Measurements from ENCODE around the gene UFSP1. TPM values are rescaled to one million over a fixed set of nuclear protein-coding genes. Genes with fewer than 3 reads are reported as not detected.

UFSP1 gene
- total RNA-seq, 1 donor from 2014 or later: 4.5 TPM

GRCh38 chr7:100882201-100882600, 7.3 kb downstream of the UFSP1 start:
- no peaks in the 10 kb centered on the region for H3K9me3 Mint-ChIP-seq
- no peak for DNase-seq
- H3K4me3 Mint-ChIP-seq: no peak overlapping the region
- no peaks in the 10 kb centered on the region for H3K27me3 Mint-ChIP-seq
- peaks cover 37% of the 10 kb centered on the region for H3K4me1 Mint-ChIP-seq
- H3K36me3 Mint-ChIP-seq (ENCODE audit: low read depth): peaks cover 83% of the 10 kb centered on the region
- no peak overlapping the region for H3K27ac Mint-ChIP-seq
- intact Hi-C loops (cut with micrococcal nuclease): no loop called here

GRCh38 chr7:100881136-100881535, 8.4 kb downstream of the UFSP1 start:
- Mint-ChIP-seq H3K27me3 (no peaks in the 10 kb centered on the region), H3K4me3 (no peak overlapping the region), H3K9me3 (no peaks in the 10 kb centered on the region), H3K36me3 (ENCODE audit: low read depth) (peaks cover 81% of the 10 kb centered on the region), H3K4me1 (peaks cover 37% of the 10 kb centered on the region), H3K27ac (peak overlapping the region; percentile 45)
- no peak for DNase-seq
- intact Hi-C loops (cut with micrococcal nuclease): no loop called here

- no peaks in the 10 kb centered on the region for H3K27me3 Mint-ChIP-seq
- intact Hi-C loops (cut with micrococcal nuclease): no loop called here
- peaks cover 39% of the 10 kb centered on the region for H3K4me1 Mint-ChIP-seq
- H3K9me3 Mint-ChIP-seq: no peaks in the 10 kb centered on the region
- peaks cover 80% of the 10 kb centered on the region for H3K36me3 Mint-ChIP-seq (ENCODE audit: low read depth)
- DNase-seq: no peak
- H3K4me3 Mint-ChIP-seq: no peak overlapping the region
- no peak overlapping the region for H3K27ac Mint-ChIP-seq
These were observed 8.9 kb downstream of the UFSP1 start for GRCh38 chr7:100880645-100881044.

- Mint-ChIP-seq H3K27ac (peak overlapping the region; percentile 39), H3K4me3 (no peak overlapping the region), H3K4me1 (peaks cover 40% of the 10 kb centered on the region), H3K9me3 (no peaks in the 10 kb centered on the region), H3K36me3 (ENCODE audit: low read depth) (peaks cover 79% of the 10 kb centered on the region), H3K27me3 (no peaks in the 10 kb centered on the region)
- DNase-seq: no peak
- intact Hi-C loops (cut with micrococcal nuclease): loop anchor here (10.0 kb wide), 1 partner anchor 445 kb away; the partner anchor contains the start of gene PPP1R35
These were observed 9.7 kb downstream of the UFSP1 start for GRCh38 chr7:100879685-100880261.

- intact Hi-C loops (cut with micrococcal nuclease): loop anchor here (10.0 kb wide), 1 partner anchor 444 kb away; the partner anchor contains the start of gene PPP1R35
- no peaks in the 10 kb centered on the region for H3K9me3 Mint-ChIP-seq
- H3K4me3 Mint-ChIP-seq: peak overlapping the region; percentile 54
- H3K36me3 Mint-ChIP-seq (ENCODE audit: low read depth): peaks cover 74% of the 10 kb centered on the region
- no peaks in the 10 kb centered on the region for H3K27me3 Mint-ChIP-seq
- H3K4me1 Mint-ChIP-seq: peaks cover 47% of the 10 kb centered on the region
- peak overlapping the region; percentile 75 for H3K27ac Mint-ChIP-seq
- no peak for DNase-seq
These were observed 10.8 kb downstream of the UFSP1 start for GRCh38 chr7:100878685-100879084.

- intact Hi-C loops (cut with micrococcal nuclease): loop anchor here (10.0 kb wide), 1 partner anchor 443 kb away; the partner anchor contains the start of gene PPP1R35
- peaks cover 46% of the 10 kb centered on the region for H3K4me1 Mint-ChIP-seq
- peak overlapping the region; percentile 48 for H3K27ac Mint-ChIP-seq
- H3K27me3 Mint-ChIP-seq: no peaks in the 10 kb centered on the region
- no peak for DNase-seq
- peak overlapping the region; percentile 47 for H3K4me3 Mint-ChIP-seq
- H3K36me3 Mint-ChIP-seq (ENCODE audit: low read depth): peaks cover 72% of the 10 kb centered on the region
- no peaks in the 10 kb centered on the region for H3K9me3 Mint-ChIP-seq
These were observed 11.5 kb downstream of the UFSP1 start for GRCh38 chr7:100878013-100878412.

- Mint-ChIP-seq H3K9me3 (no peaks in the 10 kb centered on the region), H3K36me3 (ENCODE audit: low read depth) (peaks cover 69% of the 10 kb centered on the region), H3K27ac (peak overlapping the region; percentile 98), H3K27me3 (no peaks in the 10 kb centered on the region), H3K4me1 (peaks cover 53% of the 10 kb centered on the region), H3K4me3 (peak overlapping the region; percentile 98)
- peak; percentile 83 for DNase-seq
- intact Hi-C loops (cut with micrococcal nuclease): loop anchor here (1.0 to 10.0 kb wide), 3 partner anchors 14 to 441 kb away; partner anchors contain the start of genes PPP1R35, SLC12A9 and UFSP1
These were observed 14.2 kb downstream of the UFSP1 start for GRCh38 chr7:100875356-100875751.

GRCh38 chr7:100874577-100875355, 14.7 kb downstream of the UFSP1 start, which contains the start of gene SRRT:
SRRT (plus strand) TSS chr7:100875103; CDS start chr7:100875591, 488 bp downstream.
- Mint-ChIP-seq H3K9me3 (no peaks in the 10 kb centered on the region), H3K36me3 (ENCODE audit: low read depth) (peaks cover 65% of the 10 kb centered on the region), H3K4me1 (peaks cover 50% of the 10 kb centered on the region), H3K4me3 (peak within 1 kb of the TSS; percentile 98), H3K27ac (peak within 1 kb of the TSS; percentile 98), H3K27me3 (no peaks in the 10 kb centered on the region)
- intact Hi-C loops (cut with micrococcal nuclease): loop anchor here (1.0 to 10.0 kb wide), 3 partner anchors 15 to 440 kb away; partner anchors contain the start of genes PPP1R35, SLC12A9 and UFSP1
- peak; percentile 100 for DNase-seq

- no peaks in the 10 kb centered on the region for H3K27me3 Mint-ChIP-seq
- H3K4me1 Mint-ChIP-seq: peaks cover 47% of the 10 kb centered on the region
- peak overlapping the region; percentile 98 for H3K4me3 Mint-ChIP-seq
- peak overlapping the region; percentile 98 for H3K27ac Mint-ChIP-seq
- intact Hi-C loops (cut with micrococcal nuclease): loop anchor here (10.0 kb wide), 1 partner anchor 439 kb away; the partner anchor contains the start of gene PPP1R35
- H3K9me3 Mint-ChIP-seq: no peaks in the 10 kb centered on the region
- peaks cover 62% of the 10 kb centered on the region for H3K36me3 Mint-ChIP-seq (ENCODE audit: low read depth)
- no peak for DNase-seq
These were observed 15.3 kb downstream of the UFSP1 start for GRCh38 chr7:100874300-100874576.

- H3K4me1 Mint-ChIP-seq: peaks cover 42% of the 10 kb centered on the region
- H3K27ac Mint-ChIP-seq: peak overlapping the region; percentile 98
- no peak for DNase-seq
- no peaks in the 10 kb centered on the region for H3K27me3 Mint-ChIP-seq
- no peaks in the 10 kb centered on the region for H3K9me3 Mint-ChIP-seq
- intact Hi-C loops (cut with micrococcal nuclease): loop anchor here (10.0 kb wide), 1 partner anchor 439 kb away; the partner anchor contains the start of gene PPP1R35
- H3K36me3 Mint-ChIP-seq (ENCODE audit: low read depth): peaks cover 58% of the 10 kb centered on the region
- peak overlapping the region; percentile 98 for H3K4me3 Mint-ChIP-seq
These were observed 15.8 kb downstream of the UFSP1 start for GRCh38 chr7:100873599-100874299.

- intact Hi-C loops (cut with micrococcal nuclease): loop anchor here (1.0 to 2.0 kb wide), 2 partner anchors 16 to 31 kb away; partner anchors contain the start of gene SLC12A9
- Mint-ChIP-seq H3K27ac (peak overlapping the region; percentile 88), H3K36me3 (ENCODE audit: low read depth) (peaks cover 34% of the 10 kb centered on the region), H3K27me3 (no peaks in the 10 kb centered on the region), H3K9me3 (no peaks in the 10 kb centered on the region), H3K4me3 (peak overlapping the region; percentile 99), H3K4me1 (peaks cover 15% of the 10 kb centered on the region)
- DNase-seq: peak; percentile 61
These were observed 21.6 kb downstream of the UFSP1 start for GRCh38 chr7:100867776-100868485.

GRCh38 chr7:100867040-100867775, 22.3 kb downstream of the UFSP1 start, which contains the start of gene TRIP6:
TRIP6 (plus strand) TSS chr7:100867387; CDS start chr7:100867498, 111 bp downstream.
- intact Hi-C loops (cut with micrococcal nuclease): loop anchor here (1.0 to 2.0 kb wide), 2 partner anchors 15 to 30 kb away; partner anchors contain the start of gene SLC12A9
- Mint-ChIP-seq H3K9me3 (no peaks in the 10 kb centered on the region), H3K27me3 (no peaks in the 10 kb centered on the region), H3K4me3 (peak within 1 kb of the TSS; percentile 99), H3K4me1 (peaks cover 12% of the 10 kb centered on the region), H3K36me3 (ENCODE audit: low read depth) (peaks cover 36% of the 10 kb centered on the region), H3K27ac (peak within 1 kb of the TSS; percentile 98)
- DNase-seq: peak; percentile 89
